Lower lobe of right lung (tissue), 2 donors: ENCODE measurements around the gene MUSTN1. TPM values are rescaled to one million over a fixed set of nuclear protein-coding genes. Genes with fewer than 3 reads are reported as not detected.

ENCODE experiments used
- ATAC-seq, 2 donors: fragments of 200-7000 bp; cut with Tn5 transposase; one replicate each; pipeline ENCODE4 v1.9.1; 2020 to 2022; ENCODE audit warnings: mild to moderate bottlenecking in 2 of 2, moderate library complexity in 2 of 2
- DNase-seq: peaks from one replicate; pipeline ENCODE4 v3.0.0-alpha.2; 2020
- H3K27ac ChIP-seq: fragments of 200-600 bp; one replicate; pipeline ENCODE4 v1.8.0; 2022
- H3K27me3 ChIP-seq: fragments of 200-600 bp; one replicate; pipeline ENCODE4 v1.8.0; 2022; ENCODE audit warnings: low read depth
- H3K36me3 ChIP-seq: fragments of 200-600 bp; one replicate; pipeline ENCODE4 v1.8.0; 2022; ENCODE audit warnings: mild to moderate bottlenecking
- H3K4me1 ChIP-seq: fragments of 200-600 bp; one replicate; pipeline ENCODE4 v1.8.0; 2022
- H3K4me3 ChIP-seq: fragments of 200-600 bp; one replicate; pipeline ENCODE4 v1.8.0; 2022; ENCODE audit warnings: mild to moderate bottlenecking
- H3K9me3 ChIP-seq: fragments of 200-600 bp; one replicate; pipeline ENCODE4 v1.8.0; 2022
- intact Hi-C: fragments of 100-400 bp; cut with DNase I; formaldehyde crosslinking; loops from one replicate; pipeline ENCODE4 v1.11.0; 2022
- total RNA-seq: library from RNA; stranded (reverse); fragmentation: NEBNext Ultra II Directional; extraction: Animal tissue kit (Norgen Biotek cat#: 25700); gene quantifications from one replicate; pipeline ENCODE4 v1.2.1, GENCODE V29; 2021
- TF ChIP-seq, protein P1 (sequence below): fragments of 200-600 bp; IDR thresholded peaks from one replicate; pipeline ENCODE4 v1.8.0; 2022; ENCODE audit warnings: antibody characterized with exemption, mild to moderate bottlenecking
- donor health status: DM: no; HTN: yes; CAD: no; lungs with severe emphysema.

Gene MUSTN1
- total RNA-seq, 1 donor from 2014 or later, result 7.3 TPM

DNA sequence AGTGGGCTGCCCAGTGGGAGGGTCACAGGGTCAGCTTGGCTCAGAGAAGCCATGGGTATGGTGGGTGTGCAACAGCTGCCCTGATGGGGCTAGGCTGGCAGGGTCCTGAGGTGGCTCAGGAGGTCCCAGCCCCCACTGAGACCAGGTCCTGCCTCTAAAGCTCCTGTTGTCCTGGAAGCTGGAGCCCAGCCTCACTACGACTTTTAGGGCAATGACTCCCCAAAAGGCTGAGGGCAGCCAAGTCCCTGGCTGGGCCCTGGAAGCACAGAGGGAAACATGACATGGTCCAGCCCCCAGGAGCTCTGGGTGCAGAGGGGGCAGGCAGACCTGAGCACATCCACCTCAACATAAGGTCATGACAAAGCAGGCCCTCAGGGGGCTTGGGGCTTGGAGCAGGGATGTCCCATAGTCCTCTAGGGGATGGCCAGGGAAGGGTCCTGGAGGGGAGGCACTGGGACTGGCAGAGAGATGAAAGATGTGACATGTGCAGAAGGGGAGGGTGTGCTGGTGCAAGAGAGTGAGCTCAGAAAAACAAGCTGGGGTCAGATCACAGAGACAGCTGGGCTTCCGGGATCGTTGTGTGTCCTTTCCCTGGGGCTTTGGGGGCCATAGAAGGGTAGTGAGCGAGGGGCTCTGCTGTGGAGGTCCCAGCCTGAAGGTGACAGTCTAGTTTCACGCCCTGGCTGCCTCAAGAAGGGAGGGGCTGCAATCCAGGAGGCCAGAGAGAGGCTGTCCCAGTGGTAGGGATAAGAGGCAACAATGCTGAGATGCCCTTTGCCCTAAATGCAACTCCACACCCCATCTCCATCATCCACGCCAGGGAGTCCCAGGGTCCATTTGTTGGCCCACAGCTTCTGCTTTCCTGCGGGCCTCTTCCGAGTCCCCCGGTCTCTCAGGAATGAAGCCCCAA is 40.9 kb downstream of the MUSTN1 start:
- TF ChIP-seq, protein P1, sequence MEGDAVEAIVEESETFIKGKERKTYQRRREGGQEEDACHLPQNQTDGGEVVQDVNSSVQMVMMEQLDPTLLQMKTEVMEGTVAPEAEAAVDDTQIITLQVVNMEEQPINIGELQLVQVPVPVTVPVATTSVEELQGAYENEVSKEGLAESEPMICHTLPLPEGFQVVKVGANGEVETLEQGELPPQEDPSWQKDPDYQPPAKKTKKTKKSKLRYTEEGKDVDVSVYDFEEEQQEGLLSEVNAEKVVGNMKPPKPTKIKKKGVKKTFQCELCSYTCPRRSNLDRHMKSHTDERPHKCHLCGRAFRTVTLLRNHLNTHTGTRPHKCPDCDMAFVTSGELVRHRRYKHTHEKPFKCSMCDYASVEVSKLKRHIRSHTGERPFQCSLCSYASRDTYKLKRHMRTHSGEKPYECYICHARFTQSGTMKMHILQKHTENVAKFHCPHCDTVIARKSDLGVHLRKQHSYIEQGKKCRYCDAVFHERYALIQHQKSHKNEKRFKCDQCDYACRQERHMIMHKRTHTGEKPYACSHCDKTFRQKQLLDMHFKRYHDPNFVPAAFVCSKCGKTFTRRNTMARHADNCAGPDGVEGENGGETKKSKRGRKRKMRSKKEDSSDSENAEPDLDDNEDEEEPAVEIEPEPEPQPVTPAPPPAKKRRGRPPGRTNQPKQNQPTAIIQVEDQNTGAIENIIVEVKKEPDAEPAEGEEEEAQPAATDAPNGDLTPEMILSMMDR, result no peak
- Histone ChIP-seq H3K27ac (no peak overlapping the region), H3K9me3 (no peaks in the 10 kb centered on the region), H3K27me3 (no peaks in the 10 kb centered on the region), H3K36me3 (no peaks in the 10 kb centered on the region), H3K4me1 (no peaks in the 10 kb centered on the region), H3K4me3 (no peak overlapping the region)
- DNase-seq (no peak), ATAC-seq (no peak)
- intact Hi-C loops, result no loop called here

DNA sequence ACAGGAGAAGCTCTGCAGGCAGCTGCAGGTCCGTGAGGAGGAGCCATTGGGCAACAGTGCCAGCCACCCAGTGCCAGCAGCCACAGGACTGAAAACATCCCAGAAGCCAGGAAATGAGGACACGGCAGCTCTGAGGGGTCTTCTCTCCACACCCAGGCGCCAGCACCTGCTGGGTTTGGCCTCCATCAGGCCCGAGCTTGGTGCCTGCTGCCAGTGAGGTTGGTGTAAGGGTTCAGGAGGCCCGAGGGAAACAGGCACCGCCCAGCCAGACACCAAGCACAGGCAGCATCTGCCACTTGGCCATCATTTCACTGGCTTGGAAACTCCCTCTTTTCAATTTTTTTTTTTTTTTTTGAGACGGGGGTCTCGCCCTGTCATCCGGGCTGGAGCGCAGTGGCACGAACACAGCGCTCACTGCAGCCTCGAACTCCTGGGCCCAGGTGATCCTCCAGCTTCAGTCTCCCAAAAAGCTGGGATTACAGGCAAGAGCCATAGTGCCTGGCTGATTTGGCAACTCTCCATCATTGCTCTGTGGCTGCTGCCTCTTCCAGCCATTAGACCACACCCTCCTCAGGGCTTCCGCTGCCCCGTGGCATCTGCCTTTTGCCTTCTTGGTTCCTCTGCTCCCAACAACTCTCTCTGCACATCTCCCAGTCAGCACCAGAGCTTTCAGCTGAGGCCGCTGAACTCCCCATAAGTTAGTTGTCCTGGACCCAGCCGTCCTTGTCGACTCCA is 41.7 kb downstream of the MUSTN1 start:
- Histone ChIP-seq H3K9me3 (no peaks in the 10 kb centered on the region), H3K36me3 (no peaks in the 10 kb centered on the region), H3K4me1 (no peaks in the 10 kb centered on the region), H3K27ac (no peak overlapping the region), H3K4me3 (no peak overlapping the region), H3K27me3 (no peaks in the 10 kb centered on the region)
- TF ChIP-seq, protein P1, result no peak
- intact Hi-C loops, result no loop called here
- DNase-seq (no peak), ATAC-seq (no peak)

DNA sequence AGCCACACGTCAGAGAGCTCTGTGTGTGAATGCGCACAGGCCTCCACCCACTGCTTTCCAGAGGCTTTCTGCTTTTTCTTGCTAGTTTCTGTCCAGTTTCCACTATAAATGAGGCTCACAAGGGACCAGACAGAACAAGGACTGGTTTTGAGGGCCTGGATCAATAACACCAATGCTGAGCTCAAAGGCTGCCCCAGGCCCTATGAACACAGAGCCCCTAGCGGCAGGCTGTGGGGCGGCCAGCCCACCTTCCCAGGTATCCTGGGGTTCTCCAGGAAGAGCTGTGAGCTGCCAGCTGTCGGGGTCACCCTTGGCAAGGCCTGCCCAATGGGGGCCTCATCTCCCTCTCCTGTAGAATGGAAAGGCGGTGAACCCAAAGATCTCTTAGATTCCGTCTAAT is 42.4 kb downstream of the MUSTN1 start:
- no peaks in the 10 kb centered on the region for H3K4me1 ChIP-seq
- H3K36me3 ChIP-seq, result no peaks in the 10 kb centered on the region
- H3K27me3 ChIP-seq, result no peaks in the 10 kb centered on the region
- no peak overlapping the region for H3K4me3 ChIP-seq
- intact Hi-C loops, result no loop called here
- no peak for ATAC-seq
- TF ChIP-seq, protein P1, result no peak
- no peak overlapping the region for H3K27ac ChIP-seq
- no peaks in the 10 kb centered on the region for H3K9me3 ChIP-seq
- no peak for DNase-seq

DNA sequence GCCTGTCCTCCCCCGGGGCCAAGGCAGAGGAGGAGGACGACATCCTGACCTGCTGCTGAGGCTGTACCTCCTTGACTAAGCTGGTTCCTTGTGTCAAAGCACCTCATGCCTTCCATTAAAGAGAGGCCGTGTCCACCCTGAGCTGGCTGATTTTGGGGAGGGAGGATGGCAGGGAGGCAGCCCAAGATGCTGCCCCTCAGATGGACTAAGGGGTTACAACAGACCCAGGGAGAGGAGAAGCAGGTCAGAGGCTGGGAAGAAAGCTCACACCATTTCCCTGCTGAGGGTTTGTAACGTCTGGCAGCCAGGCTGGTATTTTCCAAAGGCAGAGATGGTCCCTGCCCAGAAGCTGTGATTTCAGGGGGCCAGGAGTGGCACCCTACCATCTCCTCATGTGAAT is 42.9 kb downstream of the MUSTN1 start:
- no peak for ATAC-seq

DNA sequence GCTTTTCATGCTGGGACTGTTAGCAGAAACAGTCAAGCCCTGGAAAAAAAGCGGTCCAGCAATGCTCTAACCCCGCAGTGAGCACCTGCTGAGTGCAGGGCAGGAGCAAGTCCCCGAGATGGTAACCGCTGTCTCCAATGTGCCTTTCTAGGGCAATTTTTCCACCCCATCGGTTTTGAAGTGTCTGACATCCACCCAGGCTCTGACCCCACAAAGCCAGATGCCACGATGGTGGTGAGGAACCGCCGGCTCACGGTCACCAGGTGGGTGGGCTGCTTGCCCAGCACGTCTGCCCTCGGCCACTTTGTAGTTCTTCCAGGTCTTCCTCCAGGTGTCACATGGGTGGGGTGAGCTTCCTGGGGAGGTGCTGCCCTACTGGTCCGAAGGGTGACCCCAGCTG is 43.5 kb downstream of the MUSTN1 start:
- DNase-seq, result no peak
- Histone ChIP-seq H3K27me3 (no peaks in the 10 kb centered on the region), H3K36me3 (no peaks in the 10 kb centered on the region), H3K4me3 (no peak overlapping the region), H3K27ac (no peak overlapping the region), H3K9me3 (no peaks in the 10 kb centered on the region), H3K4me1 (no peaks in the 10 kb centered on the region)
- intact Hi-C loops, result no loop called here
- TF ChIP-seq, protein P1, result no peak
- no peak for ATAC-seq

More for the DNA sequence above, 42.9 kb downstream of the MUSTN1 start:
- intact Hi-C loops, result no loop called here
- Histone ChIP-seq H3K27me3 (no peaks in the 10 kb centered on the region), H3K36me3 (no peaks in the 10 kb centered on the region), H3K4me3 (no peak overlapping the region), H3K9me3 (no peaks in the 10 kb centered on the region), H3K4me1 (no peaks in the 10 kb centered on the region), H3K27ac (no peak overlapping the region)
- no peak for DNase-seq
- TF ChIP-seq, protein P1, result no peak
